OCI-LY7 (cell line): ENCODE data around the gene C11orf52.

ENCODE experiments used
- CTCF ChIP-seq: fragments of 200-600 bp; sonication (generic); conservative IDR thresholded peaks from 2 replicates; pipeline ENCODE4 v1.5.1; 2014; ENCODE audit warnings: mild to moderate bottlenecking, antibody characterized with exemption, low read length, moderate library complexity, mixed read lengths
- EZH2phosphoT487 ChIP-seq: fragments of 200-600 bp; sonication (generic); IDR thresholded peaks from 2 replicates; pipeline ENCODE4 v1.6.1; 2018; ENCODE audit warnings: low read depth, borderline replicate concordance, mild to moderate bottlenecking, mixed run types, antibody characterized with exemption, low read length, moderate library complexity, mixed read lengths

DNA sequence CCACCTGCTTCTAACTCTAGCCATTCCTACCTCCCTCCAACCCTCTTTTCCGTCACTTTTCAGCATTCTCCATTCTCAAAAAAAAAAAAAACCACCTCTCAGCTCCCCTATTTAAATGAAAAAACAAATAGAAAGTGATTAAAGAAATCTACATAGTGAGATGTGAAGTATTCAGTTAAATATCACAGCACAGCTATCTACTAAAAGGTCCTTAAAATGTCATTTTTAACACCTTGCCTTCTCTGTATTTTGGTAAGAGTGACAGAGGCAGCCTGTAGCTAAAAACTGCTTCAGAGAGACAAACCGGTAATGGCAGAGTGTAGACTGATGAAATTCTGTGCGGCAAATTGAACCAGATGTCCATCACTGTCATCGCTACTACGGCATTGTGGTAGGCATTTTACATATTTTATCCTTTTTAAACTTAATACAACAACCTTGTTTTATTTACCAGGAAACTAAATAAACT, 47.0 kb upstream of the C11orf52 start:
- TF ChIP-seq CTCF (no peak), EZH2phosphoT487 (no peak)
